Activated naive CD8-positive, alpha-beta T cell treated with anti-CD3 and anti-CD28 coated beads, Interleukin-2, amount 10 ng/mL, durations not matched to agents 7 days and 5 days (primary cell): Measurements from ENCODE around the gene ATP2C2. TPM values are rescaled to one million over a fixed set of nuclear protein-coding genes. Genes with fewer than 3 reads are reported as not detected.
A peak's percentile ranks its signal among the peaks of the same experiment; 100 is the strongest.

Experiments used
- ATAC-seq: fragments of 150-1000 bp; cut with Tn5 transposase; one replicate; pipeline ENCODE4 v1.10.0; 2021; ENCODE audit warnings: low read depth, moderate library complexity
- POLR2A ChIA-PET: fragments of 350-600 bp; sonication (Branson Sonifier 250); formaldehyde crosslinking; loops from one replicate; lab custom pipeline; 2021; ENCODE audit warnings: antibody characterized with exemption; lab: Charles Lee
- DNase-seq: peaks from one replicate; pipeline ENCODE4 v3.0.0; 2021
- H3K27ac Mint-ChIP-seq: one replicate; pipeline ENCODE4 v1.8.0; 2022; ENCODE audit warnings: mild to moderate bottlenecking, mixed read lengths
- H3K27me3 Mint-ChIP-seq: one replicate; pipeline ENCODE4 v1.8.0; 2022; ENCODE audit warnings: mild to moderate bottlenecking, moderate library complexity, mixed read lengths
- H3K36me3 Mint-ChIP-seq: one replicate; pipeline ENCODE4 v1.8.0; 2021; ENCODE audit warnings: mild to moderate bottlenecking, mixed read lengths
- H3K4me1 Mint-ChIP-seq: one replicate; pipeline ENCODE4 v1.8.0; 2021; ENCODE audit warnings: mixed read lengths
- H3K4me3 Mint-ChIP-seq: one replicate; pipeline ENCODE4 v1.8.0; 2022; ENCODE audit warnings: mild to moderate bottlenecking, moderate library complexity, mixed read lengths
- H3K9me3 Mint-ChIP-seq: one replicate; pipeline ENCODE4 v1.8.0; 2021; ENCODE audit warnings: mixed read lengths
- total RNA-seq, 2 experiments: library from RNA; stranded (reverse); gene quantifications; one replicate each; pipeline ENCODE4 v1.2.3, GENCODE V29; 2021

ATP2C2 gene
- total RNA-seq, 2 experiments from 2014 or later: not detected

DNA sequence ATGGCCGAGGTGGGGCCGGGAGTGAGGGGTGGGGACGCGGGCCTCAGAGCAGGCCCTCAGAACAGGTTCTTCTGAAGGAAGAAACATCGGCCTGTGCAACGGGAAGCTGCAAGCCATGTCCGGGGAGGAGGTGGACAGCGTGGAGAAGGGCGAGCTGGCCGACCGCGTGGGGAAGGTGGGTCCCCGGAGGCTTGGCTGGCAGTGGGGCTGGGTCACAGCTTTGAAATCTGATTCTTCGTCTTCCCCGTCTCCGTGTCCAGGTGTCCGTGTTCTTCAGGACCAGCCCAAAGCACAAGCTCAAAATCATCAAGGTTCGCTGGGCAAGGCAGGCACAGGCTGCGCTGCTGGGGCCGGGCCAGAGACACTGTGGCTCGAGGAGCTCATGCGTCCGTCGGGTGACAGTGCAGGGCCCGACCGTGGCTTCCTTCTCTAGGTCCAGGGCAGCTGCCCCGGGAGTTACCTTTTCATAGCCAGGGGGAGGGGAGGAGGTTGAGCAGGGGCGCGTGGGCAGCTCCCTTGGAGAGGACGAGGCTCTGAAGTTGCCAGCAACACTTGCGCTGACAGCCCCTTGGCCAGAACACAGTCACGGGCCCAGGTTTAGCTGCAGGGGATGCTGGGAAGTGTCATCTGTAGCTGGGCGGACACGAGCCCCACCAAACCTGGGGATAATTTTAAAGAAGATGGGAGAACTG lies 84.9 kb downstream of the ATP2C2 start:
- no peak overlapping the region for H3K27ac Mint-ChIP-seq
- DNase-seq: peak; percentile 15
- H3K9me3 Mint-ChIP-seq: no peaks in the 10 kb centered on the region
- no peak overlapping the region for H3K4me3 Mint-ChIP-seq
- no peaks in the 10 kb centered on the region for H3K4me1 Mint-ChIP-seq
- peak; percentile 14 for ATAC-seq
- POLR2A ChIA-PET: interaction anchor here (0.5 kb wide), 1 partner anchor 101 kb away, joined by 4 read pairs; no protein-coding TSS in a partner anchor
- H3K36me3 Mint-ChIP-seq: peaks cover 3% of the 10 kb centered on the region
- H3K27me3 Mint-ChIP-seq: peaks cover 2% of the 10 kb centered on the region

DNA sequence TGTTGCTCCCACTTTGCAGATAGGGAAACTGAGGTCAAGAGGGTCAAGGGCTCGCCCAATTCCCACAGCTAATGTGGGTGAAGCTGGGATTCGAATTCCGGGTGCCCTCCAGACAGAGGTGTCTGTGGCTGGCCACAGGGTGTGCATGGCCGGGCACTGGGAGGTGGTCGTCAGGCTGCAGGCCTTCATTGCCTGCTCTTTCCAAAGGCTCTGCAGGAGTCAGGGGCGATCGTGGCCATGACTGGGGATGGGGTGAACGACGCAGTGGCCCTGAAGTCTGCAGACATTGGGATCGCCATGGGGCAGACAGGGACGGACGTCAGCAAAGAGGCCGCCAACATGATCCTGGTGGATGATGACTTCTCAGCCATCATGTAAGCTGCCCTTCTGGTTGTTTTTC lies 86.3 kb downstream of the ATP2C2 start:
- Mint-ChIP-seq H3K4me1 (no peaks in the 10 kb centered on the region), H3K9me3 (no peaks in the 10 kb centered on the region), H3K27ac (no peak overlapping the region), H3K4me3 (no peak overlapping the region), H3K27me3 (no peaks in the 10 kb centered on the region), H3K36me3 (peaks cover 10% of the 10 kb centered on the region)
- DNase-seq (peak; percentile 26), ATAC-seq (no peak)
- POLR2A ChIA-PET: no interaction called here

DNA sequence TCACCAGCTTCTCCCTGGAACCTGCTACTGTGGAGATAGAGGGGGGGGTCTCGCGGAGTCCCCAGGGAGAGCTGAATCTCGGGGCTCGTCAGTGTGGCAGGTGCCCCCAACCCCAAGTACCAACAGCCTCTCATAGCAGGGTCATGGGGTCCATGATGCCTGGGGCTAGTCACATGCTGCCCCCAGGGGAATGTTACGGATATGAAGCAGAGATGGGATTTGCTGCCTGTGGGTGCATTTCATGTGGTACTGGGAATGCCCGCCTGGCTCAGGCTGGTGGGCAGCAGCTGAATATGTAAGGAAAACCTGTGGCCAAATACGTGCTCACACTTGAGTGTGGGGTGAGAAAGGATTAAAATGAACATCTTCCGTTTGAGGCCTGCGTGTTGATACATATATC lies 86.7 kb downstream of the ATP2C2 start:
- Mint-ChIP-seq H3K27me3 (no peaks in the 10 kb centered on the region), H3K9me3 (no peaks in the 10 kb centered on the region), H3K4me3 (no peak overlapping the region), H3K36me3 (peaks cover 13% of the 10 kb centered on the region), H3K27ac (no peak overlapping the region), H3K4me1 (no peaks in the 10 kb centered on the region)
- ATAC-seq: no peak
- no peak for DNase-seq
- POLR2A ChIA-PET: no interaction called here

DNA sequence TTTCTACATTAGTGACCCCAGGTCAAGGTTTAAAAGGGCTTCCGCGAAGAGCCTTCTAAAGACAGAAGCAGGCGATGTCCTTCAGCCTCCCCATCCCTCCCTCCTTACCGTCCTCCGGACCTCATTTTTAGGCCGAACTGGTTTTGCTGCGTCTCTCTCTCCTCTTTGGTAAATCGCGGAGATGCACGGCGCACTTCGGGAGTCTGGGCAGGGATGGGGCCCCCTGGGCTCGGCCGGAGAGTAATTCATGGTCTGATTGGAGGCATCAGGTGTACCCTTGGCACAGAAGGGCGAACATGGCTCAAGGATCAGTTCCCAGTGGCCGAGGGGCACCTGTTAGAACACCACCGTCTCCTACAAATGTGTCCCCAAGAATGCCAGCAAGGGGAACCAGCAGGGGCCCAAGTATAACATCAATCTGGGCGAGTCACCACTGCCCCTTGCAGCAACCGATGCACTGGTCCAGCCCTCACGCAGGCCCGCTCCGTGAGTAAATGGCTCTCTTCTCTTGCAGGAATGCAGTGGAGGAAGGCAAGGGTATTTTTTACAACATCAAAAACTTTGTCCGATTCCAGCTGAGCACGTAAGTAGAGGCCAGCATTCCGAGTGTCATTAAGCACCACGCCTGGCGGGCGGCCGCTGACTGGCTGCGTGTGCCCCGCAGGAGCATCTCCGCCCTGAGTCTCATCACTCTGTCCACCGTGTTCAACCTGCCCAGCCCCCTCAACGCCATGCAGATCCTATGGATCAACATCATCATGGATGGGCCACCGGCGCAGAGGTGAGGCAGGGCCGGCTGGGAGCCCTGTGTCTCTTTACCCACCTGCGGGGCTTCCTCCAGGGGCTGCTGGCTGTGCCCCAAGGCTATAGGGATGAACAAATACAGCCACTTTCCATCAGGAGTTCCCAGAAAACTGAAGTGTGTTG lies 90.5 kb downstream of the ATP2C2 start:
- H3K27me3 Mint-ChIP-seq: no peaks in the 10 kb centered on the region
- ATAC-seq (no peak), DNase-seq (peak; percentile 20)
- H3K4me1 Mint-ChIP-seq: peaks cover 4% of the 10 kb centered on the region
- POLR2A ChIA-PET: no interaction called here
- H3K9me3 Mint-ChIP-seq: no peaks in the 10 kb centered on the region
- peaks cover 28% of the 10 kb centered on the region for H3K36me3 Mint-ChIP-seq
- H3K27ac Mint-ChIP-seq: no peak overlapping the region
- H3K4me3 Mint-ChIP-seq: no peak overlapping the region

DNA sequence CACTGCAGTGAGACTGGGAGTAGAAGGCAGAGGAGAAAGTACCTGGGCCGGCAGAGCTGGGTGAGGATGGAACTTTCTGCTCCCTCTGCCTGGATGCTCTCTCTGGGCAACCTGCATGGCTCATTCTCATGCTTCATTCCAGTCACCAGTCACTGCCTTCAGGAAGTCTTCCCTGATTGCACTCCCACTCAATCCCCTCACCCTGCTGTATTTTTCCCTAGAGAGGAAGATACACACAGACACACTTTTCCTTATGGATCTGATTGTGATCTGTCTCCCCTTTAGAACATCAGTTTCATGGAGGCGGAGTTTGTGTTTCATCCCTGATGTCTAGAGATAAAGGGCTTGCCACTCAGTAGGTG lies 91.2 kb downstream of the ATP2C2 start:
- POLR2A ChIA-PET: no interaction called here
- no peak for ATAC-seq
- H3K36me3 Mint-ChIP-seq: peaks cover 32% of the 10 kb centered on the region
- H3K27ac Mint-ChIP-seq: no peak overlapping the region
- H3K27me3 Mint-ChIP-seq: no peaks in the 10 kb centered on the region
- DNase-seq: no peak
- no peaks in the 10 kb centered on the region for H3K9me3 Mint-ChIP-seq
- H3K4me3 Mint-ChIP-seq: no peak overlapping the region
- H3K4me1 Mint-ChIP-seq: peaks cover 4% of the 10 kb centered on the region

DNA sequence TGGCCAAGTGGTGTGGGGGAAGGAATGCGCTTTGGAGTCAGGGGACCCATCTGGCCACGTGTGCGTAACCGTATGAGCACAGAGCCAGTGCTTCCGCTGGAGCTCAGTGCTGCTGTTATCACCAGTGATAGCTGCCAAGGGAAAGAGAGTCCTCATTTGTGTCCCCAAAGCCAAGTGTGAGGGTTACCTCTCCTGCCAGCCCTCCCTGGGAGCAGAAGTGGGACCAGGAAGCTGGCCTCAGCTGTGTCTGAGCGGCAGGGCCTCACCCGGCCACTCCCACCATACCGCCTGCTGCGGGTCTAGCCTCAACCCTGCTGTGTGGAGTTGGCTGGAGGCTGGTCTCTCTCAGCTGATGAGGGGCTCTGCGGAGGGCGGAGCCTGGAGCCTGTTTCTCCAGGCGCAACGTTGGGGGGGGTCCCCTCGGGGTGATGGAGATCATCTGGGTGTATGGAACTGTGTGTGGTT lies 91.6 kb downstream of the ATP2C2 start:
- Mint-ChIP-seq H3K36me3 (peaks cover 36% of the 10 kb centered on the region), H3K4me1 (peaks cover 5% of the 10 kb centered on the region), H3K27ac (no peak overlapping the region), H3K4me3 (no peak overlapping the region), H3K9me3 (no peaks in the 10 kb centered on the region), H3K27me3 (no peaks in the 10 kb centered on the region)
- ATAC-seq (no peak), DNase-seq (peak; percentile 26)
- POLR2A ChIA-PET: no interaction called here

DNA sequence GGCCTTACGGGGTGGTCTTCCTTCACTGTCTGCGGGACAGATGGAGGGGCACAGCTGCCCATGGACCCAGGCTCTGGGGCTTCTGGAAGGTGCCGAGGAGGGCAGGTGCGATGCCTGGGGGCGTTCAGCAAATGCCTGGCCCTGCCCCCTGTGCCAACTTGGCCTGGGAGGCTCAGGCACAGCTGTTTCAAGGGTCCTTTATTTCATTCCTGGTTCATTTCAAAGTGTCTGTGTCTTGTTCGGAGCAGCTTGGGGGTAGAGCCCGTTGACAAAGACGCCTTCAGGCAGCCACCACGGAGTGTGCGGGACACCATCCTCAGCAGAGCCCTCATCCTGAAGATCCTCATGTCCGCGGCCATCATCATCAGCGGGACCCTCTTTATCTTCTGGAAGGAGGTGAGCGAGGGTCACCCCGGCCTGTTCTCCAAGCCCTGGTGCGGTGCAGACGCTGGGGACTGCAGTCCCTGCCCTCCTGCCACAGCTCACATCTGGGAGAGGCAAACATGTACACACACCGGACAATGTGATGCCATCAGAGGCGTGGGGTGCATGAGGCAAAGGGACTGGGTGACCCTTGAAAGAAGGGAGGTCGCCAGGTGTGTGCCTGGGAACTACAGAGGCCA lies 92.2 kb downstream of the ATP2C2 start:
- Mint-ChIP-seq H3K4me1 (peaks cover 6% of the 10 kb centered on the region), H3K27me3 (no peaks in the 10 kb centered on the region), H3K36me3 (peaks cover 38% of the 10 kb centered on the region), H3K4me3 (no peak overlapping the region), H3K27ac (peak overlapping the region; percentile 48), H3K9me3 (no peaks in the 10 kb centered on the region)
- ATAC-seq: no peak
- POLR2A ChIA-PET: no interaction called here
- DNase-seq: peak; percentile 24

DNA sequence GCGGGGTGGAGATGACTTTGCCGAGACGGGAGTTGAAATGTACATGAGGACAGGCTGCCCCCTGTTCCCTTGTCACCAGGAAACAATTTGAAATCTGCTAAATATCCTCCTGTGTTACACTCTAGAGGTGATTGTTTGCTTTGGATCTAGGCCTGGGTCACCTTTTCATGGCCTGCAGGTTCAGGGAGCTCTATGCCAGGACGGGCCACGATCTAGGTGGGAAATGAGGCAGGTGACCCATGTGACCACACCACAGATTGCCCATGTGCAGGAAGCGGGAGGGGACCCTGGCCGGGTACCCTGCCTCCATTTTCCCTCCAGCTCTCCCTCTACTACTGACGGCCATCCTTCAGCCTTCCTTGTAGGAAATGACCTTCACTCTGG lies 92.7 kb downstream of the ATP2C2 start:
- H3K27ac Mint-ChIP-seq: peak overlapping the region; percentile 48
- no peak for DNase-seq
- peaks cover 6% of the 10 kb centered on the region for H3K4me1 Mint-ChIP-seq
- POLR2A ChIA-PET: no interaction called here
- H3K36me3 Mint-ChIP-seq: peaks cover 41% of the 10 kb centered on the region
- no peaks in the 10 kb centered on the region for H3K27me3 Mint-ChIP-seq
- no peak for ATAC-seq
- H3K4me3 Mint-ChIP-seq: no peak overlapping the region
- no peaks in the 10 kb centered on the region for H3K9me3 Mint-ChIP-seq

DNA sequence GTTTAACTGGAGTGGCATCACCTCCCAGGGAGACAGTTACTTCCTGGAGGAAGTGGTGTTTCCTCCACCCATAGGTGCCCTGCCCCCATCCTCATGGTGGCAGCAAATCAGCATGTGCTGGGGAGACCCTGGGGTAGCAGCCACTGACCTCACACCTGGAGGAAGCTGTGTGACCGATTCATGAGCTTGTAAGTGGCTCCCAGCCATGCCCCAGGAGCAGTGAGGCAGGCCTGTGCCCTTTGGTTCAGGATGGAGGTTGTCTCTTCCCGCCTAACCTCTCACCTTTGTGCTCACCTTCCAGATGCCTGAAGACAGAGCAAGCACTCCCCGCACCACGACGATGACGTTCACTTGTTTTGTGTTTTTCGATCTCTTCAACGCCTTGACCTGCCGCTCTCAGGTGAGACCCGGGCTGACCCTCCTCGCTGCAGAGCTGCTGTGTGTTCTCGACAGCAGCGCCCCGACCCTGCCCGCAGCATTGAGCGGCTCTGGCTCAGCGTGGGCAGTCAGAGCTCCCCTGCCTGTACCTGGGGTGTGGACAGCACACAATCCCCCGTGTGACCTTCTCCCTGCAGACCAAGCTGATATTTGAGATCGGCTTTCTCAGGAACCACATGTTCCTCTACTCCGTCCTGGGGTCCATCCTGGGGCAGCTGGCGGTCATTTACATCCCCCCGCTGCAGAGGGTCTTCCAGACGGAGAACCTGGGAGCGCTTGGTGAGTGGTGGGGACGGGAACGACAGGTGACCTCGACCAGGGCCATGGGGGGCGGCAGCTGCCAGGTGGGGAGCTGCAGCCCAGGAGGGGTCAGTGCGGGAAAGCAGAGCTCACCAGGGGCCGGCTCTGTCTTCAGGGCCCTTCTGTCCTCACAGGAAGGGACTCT lies 93.3 kb downstream of the ATP2C2 start:
- DNase-seq (peak; percentile 26), ATAC-seq (no peak)
- H3K36me3 Mint-ChIP-seq: peaks cover 48% of the 10 kb centered on the region
- H3K4me1 Mint-ChIP-seq: peaks cover 6% of the 10 kb centered on the region
- H3K9me3 Mint-ChIP-seq: peaks cover 2% of the 10 kb centered on the region
- POLR2A ChIA-PET: no interaction called here
- H3K27me3 Mint-ChIP-seq: no peaks in the 10 kb centered on the region
- H3K4me3 Mint-ChIP-seq: no peak overlapping the region
- no peak overlapping the region for H3K27ac Mint-ChIP-seq

DNA sequence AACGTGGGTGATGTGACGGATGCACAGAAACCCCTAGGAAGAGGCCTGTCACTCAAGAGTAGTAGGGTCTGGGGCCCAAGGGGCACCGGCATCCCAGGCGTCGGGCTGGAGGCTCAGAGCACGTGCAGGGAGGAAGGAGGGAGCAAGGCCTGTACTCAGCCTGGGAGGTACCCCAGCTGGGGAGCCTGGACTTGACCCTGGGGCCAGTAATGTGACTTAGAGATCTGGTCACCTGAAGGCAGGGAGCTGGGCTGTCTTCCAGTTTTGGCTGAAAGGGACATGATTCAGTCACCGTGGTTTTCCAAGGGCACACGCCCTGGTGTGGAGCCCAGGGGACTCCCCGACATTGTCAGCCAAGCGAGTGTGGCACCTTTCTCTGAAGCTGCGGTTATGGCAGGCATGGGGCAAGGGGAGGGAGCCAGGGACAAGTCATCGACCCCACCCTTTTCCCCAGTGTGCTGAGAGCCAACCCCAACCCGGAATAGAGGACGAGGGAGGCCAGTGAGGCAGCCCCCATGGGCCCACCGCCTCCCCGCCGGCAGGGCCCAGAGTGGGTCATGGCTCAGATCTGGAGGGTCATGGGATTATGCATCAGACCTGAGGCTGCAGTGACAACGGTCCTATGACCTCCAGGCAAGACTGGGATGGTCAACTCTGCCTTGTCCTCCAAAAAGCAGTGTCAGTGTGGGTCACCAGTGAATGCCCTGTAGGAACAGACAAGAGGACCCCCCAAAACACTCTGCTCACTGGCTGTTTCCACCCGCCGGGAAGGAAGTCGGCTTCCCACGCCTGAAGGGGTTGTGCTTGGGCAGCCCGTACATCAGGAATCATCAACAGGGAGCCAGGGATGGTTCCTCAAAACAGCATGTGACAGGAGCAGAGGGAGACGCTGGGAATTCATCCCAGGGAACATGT lies 94.2 kb downstream of the ATP2C2 start:
- Mint-ChIP-seq H3K27ac (no peak overlapping the region), H3K36me3 (peaks cover 56% of the 10 kb centered on the region), H3K4me1 (peaks cover 6% of the 10 kb centered on the region), H3K9me3 (peaks cover 7% of the 10 kb centered on the region), H3K27me3 (no peaks in the 10 kb centered on the region), H3K4me3 (no peak overlapping the region)
- no peak for ATAC-seq
- DNase-seq: peak; percentile 16
- POLR2A ChIA-PET: no interaction called here

DNA sequence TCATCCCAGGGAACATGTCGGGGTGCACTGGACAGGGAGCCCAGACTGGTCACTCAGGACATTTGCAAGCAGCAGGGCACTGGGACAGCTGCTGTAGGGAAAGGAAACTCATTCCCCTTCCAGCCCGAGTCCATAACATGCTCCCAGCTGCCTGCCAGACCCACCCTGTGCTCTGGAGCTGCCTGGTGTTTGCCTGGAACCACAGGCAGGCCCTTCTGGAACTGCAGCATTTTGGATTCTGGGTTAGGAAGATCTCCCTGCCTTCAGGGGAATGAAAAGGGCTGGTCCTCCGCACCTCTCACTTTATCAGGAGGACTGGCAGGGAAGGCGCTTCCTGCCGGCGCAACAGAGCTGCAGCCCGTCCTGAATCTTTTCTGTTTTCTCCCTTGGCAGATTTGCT lies 94.9 kb downstream of the ATP2C2 start:
- Mint-ChIP-seq H3K4me3 (no peak overlapping the region), H3K27me3 (no peaks in the 10 kb centered on the region), H3K36me3 (peaks cover 63% of the 10 kb centered on the region), H3K4me1 (peaks cover 6% of the 10 kb centered on the region), H3K9me3 (peaks cover 14% of the 10 kb centered on the region), H3K27ac (no peak overlapping the region)
- POLR2A ChIA-PET: no interaction called here
- no peak for ATAC-seq
- no peak for DNase-seq

DNA sequence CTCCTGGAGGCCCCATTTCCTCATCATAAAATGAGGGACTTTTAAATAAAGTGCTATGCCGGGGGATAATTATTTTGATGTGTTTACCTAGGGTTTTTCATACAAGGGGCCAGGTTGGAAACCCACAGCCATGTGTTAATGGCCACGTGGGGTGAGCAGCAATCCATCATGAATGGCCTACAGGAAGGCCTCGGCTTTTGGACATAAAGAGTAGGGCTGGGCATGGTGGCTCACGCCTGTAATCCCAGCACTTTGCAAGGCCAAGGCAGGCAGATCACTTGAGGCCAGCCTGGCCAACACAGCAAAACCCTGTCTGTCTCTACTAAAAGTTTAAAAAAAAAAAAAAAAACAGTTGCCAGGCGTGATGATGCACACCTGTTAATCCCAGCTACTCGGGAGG lies 95.8 kb downstream of the ATP2C2 start:
- Mint-ChIP-seq H3K4me3 (no peak overlapping the region), H3K4me1 (peaks cover 6% of the 10 kb centered on the region), H3K27me3 (no peaks in the 10 kb centered on the region), H3K9me3 (peaks cover 15% of the 10 kb centered on the region), H3K27ac (no peak overlapping the region), H3K36me3 (peaks cover 68% of the 10 kb centered on the region)
- POLR2A ChIA-PET: no interaction called here
- DNase-seq: peak; percentile 13
- ATAC-seq: no peak
